ENCODE measurements around the gene CREBBP.

Gene CREBBP

GRCh38 chr16:3854750-3855541, 25.6 kb downstream of the CREBBP start:
- DNase-seq, result no peak

GRCh38 chr16:3850544-3850899, 30.0 kb downstream of the CREBBP start:
- DNase-seq, result no peak

GRCh38 chr16:3849751-3850543, 30.6 kb downstream of the CREBBP start:
- DNase-seq, result no peak

- DNase-seq, result no peak
Observed at GRCh38 chr16:3846595-3847091, 33.9 kb downstream of the CREBBP start.

GRCh38 chr16:3846087-3846486, 34.4 kb downstream of the CREBBP start:
- DNase-seq, result no peak

GRCh38 chr16:3842994-3843393, 37.5 kb downstream of the CREBBP start:
- no peak for DNase-seq

GRCh38 chr16:3841729-3842508, 38.6 kb downstream of the CREBBP start:
- DNase-seq, result no peak

GRCh38 chr16:3839402-3840184, 40.9 kb downstream of the CREBBP start:
- no peak for DNase-seq

- DNase-seq, result no peak
Observed at GRCh38 chr16:3838600-3839401, 41.7 kb downstream of the CREBBP start.

- no peak for DNase-seq
Observed at GRCh38 chr16:3837851-3838586, 42.5 kb downstream of the CREBBP start.

- DNase-seq, result no peak
Observed at GRCh38 chr16:3836641-3837040, 43.9 kb downstream of the CREBBP start.

GRCh38 chr16:3835089-3835602, 45.4 kb downstream of the CREBBP start:
- no peak for DNase-seq

GRCh38 chr16:3832668-3833067, 47.8 kb downstream of the CREBBP start:
- no peak for DNase-seq

- DNase-seq, result no peak
Observed at GRCh38 chr16:3830625-3831254, 49.8 kb downstream of the CREBBP start.

GRCh38 chr16:3829631-3830536, 50.6 kb downstream of the CREBBP start:
- no peak for DNase-seq

- no peak for DNase-seq
Observed at GRCh38 chr16:3825940-3826339, 54.6 kb downstream of the CREBBP start.

GRCh38 chr16:3825103-3825502, 55.4 kb downstream of the CREBBP start:
- DNase-seq, result peak in 1 of 5 experiments; percentile 67

GRCh38 chr16:3824121-3824795, 56.3 kb downstream of the CREBBP start:
- no peak for DNase-seq

Data from T-helper 2 cell (primary cell).